Measurements from ENCODE around the gene GRIP2.

DNA sequence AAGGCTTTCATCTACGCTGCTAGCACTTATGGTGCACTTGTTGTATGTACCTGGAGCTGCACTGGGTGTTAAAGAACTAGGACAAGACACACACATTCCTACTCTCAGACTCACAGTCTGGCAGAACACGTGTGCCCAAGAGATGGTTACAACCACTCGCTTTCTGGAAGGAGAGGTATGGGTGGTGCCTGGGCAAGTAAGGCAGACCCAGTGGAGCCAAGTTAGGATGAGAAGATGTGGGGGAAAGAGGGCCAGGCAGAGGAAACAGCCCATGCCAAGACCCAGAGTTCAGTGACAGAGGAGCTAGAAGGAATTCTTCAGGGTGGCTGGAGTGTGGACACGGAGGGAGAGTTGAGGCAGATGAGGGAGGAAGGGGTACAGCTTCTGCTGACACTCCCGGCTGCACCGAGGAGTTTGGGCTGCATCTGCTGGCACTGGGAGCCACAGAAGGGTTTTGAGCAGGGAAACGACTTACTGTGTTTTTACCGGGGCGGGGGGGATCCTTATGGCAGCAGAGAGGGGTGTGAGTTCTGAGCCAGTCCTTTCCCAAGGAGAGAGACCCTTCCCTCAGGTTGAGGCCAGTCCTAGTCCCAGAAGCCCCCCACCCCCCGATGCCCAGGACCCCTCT is 59.0 kb downstream of the GRIP2 start:
- TF ChIP-seq ZNF274 (IDR thresholded peaks at IDR 0.05; ENCODE audit: low read depth, low read length), result no peak
- TF ChIP-seq YY1 (IDR thresholded peaks at IDR 0.05; ENCODE audit: insufficient read depth, insufficient read length), result no peak
